OCI-LY1 (cell line): ENCODE results near the gene IL4R.

Source experiments
- CTCF ChIP-seq: fragments of 200-600 bp; sonication (generic), shearing (Covaris generic); IDR thresholded peaks from 2 replicates; pipeline ENCODE4 v1.5.1; 2017; ENCODE audit warnings: mild to moderate bottlenecking, antibody characterized with exemption, low read length, moderate library complexity, mixed read lengths
- EZH2 ChIP-seq: fragments of 200-600 bp; sonication (generic), shearing (Covaris generic); IDR thresholded peaks from 2 replicates; pipeline ENCODE4 v1.8.0; 2017; ENCODE audit warnings: borderline replicate concordance, mixed run types, mild to moderate bottlenecking, antibody characterized with exemption, low read length, moderate library complexity, mixed read lengths

GRCh38 chr16:27328937-27329336, 15.2 kb downstream of the IL4R start:
- TF ChIP-seq EZH2 (no peak), CTCF (no peak)
